Vagina (tissue), 2 donors: ENCODE results near the gene NHERF2. TPM values are rescaled to one million over a fixed set of nuclear protein-coding genes. Genes with fewer than 3 reads are reported as not detected.
"Not testable (repeated sequence)": the region's sequence is repeated elsewhere in the genome, so short reads cannot be mapped to it uniquely, and the experiment has no call there.

Experiments used
- DNase-seq, 2 donors: peaks; one replicate each; pipeline ENCODE4 v3.0.0-alpha.2; 2017; ENCODE audit errors: extremely low spot score in 2 of 2
- H3K27ac ChIP-seq: fragments of 200-600 bp; sonication (generic); one replicate; pipeline ENCODE4 v1.5.1; 2019
- H3K27me3 ChIP-seq: fragments of 200-600 bp; sonication (generic); one replicate; pipeline ENCODE4 v1.5.1; 2019
- H3K36me3 ChIP-seq, 2 donors: fragments of 200-600 bp; sonication (generic); one replicate each; pipeline ENCODE4 v1.5.1; 2017 to 2019
- H3K4me1 ChIP-seq: fragments of 200-600 bp; sonication (generic); one replicate; pipeline ENCODE4 v1.5.1; 2019
- H3K4me3 ChIP-seq, 2 donors: fragments of 200-600 bp; sonication (generic); 1 replicate in 1 of 2; 2 replicates in 1 of 2; pipeline ENCODE4 v1.5.1; 2016 to 2019
- H3K9me3 ChIP-seq: fragments of 200-600 bp; sonication (generic); one replicate; pipeline ENCODE4 v1.5.1; 2019
- POLR2A ChIP-seq, 2 donors: fragments of 450-650 bp; IDR thresholded peaks; one replicate each; pipeline ENCODE4 v1.6.1; 2017; ENCODE audit warnings: antibody characterized with exemption in 2 of 2, mild to moderate bottlenecking in 2 of 2, moderate library complexity in 2 of 2
- POLR2AphosphoS5 ChIP-seq, 2 donors: sonication (generic); formaldehyde crosslinking; IDR thresholded peaks; one replicate each; pipeline ENCODE4 v1.9.0; 2017; ENCODE audit warnings: antibody characterized with exemption in 2 of 2, mild to moderate bottlenecking in 2 of 2, low read depth in 1 of 2; ENCODE audit not compliant: insufficient read depth in 1 of 2
- intact Hi-C: fragments of 100-400 bp; cut with DNase I; formaldehyde crosslinking; loops from one replicate; pipeline ENCODE4 v1.15.1; 2023
- total RNA-seq: library from RNA; depleted of rRNA; stranded (reverse); fragments of >200 nt; gene quantifications from one replicate; pipeline ENCODE4 v1.2.3, GENCODE V29; 2016
- TF ChIP-seq, protein P1 (sequence below), 3 experiments: fragments of 450-650 bp in 2 of 3; fragments of 200-600 bp in 1 of 3; sonication (generic) in 1 of 3; IDR thresholded peaks; one replicate each; pipeline ENCODE4 v1.5.1; 2017 to 2019; ENCODE audit warnings: antibody characterized with exemption in 3 of 3, mild to moderate bottlenecking in 2 of 3, moderate library complexity in 2 of 3

Gene NHERF2
- total RNA-seq, 1 donor from 2014 or later: 44.7 TPM

- H3K36me3 ChIP-seq: no peaks in the 10 kb centered on the region
Observed at GRCh38 chr16:2032285-2033056, 5.8 kb downstream of the NHERF2 start.

GRCh38 chr16:2033057-2033908 is 6.6 kb downstream of the NHERF2 start:
- Histone ChIP-seq H3K4me1 (peaks cover 92% of the 10 kb centered on the region), H3K27me3 (no peaks in the 10 kb centered on the region), H3K36me3 (no peaks in the 10 kb centered on the region), H3K27ac (peak overlapping the region; percentile 89), H3K4me3 (peak overlapping the region; percentile 35 to 41), H3K9me3 (no peaks in the 10 kb centered on the region)
- intact Hi-C loops: no loop called here
- DNase-seq: no peak
- no peak for TF ChIP-seq POLR2A (IDR thresholded peaks at IDR 0.05)
- TF ChIP-seq POLR2AphosphoS5 (IDR thresholded peaks at IDR 0.05; ENCODE audit: insufficient read depth in 1 of 2, low read depth in 1 of 2): peak in 1 of 2 donors; percentile 71

More at GRCh38 chr16:2032285-2033056, 5.8 kb downstream of the NHERF2 start:
- TF ChIP-seq POLR2A (IDR thresholded peaks at IDR 0.05) (no peak), POLR2AphosphoS5 (IDR thresholded peaks at IDR 0.05; ENCODE audit: insufficient read depth in 1 of 2, low read depth in 1 of 2) (peak in 1 of 2 donors; percentile 26)
- TF ChIP-seq, protein P1, sequence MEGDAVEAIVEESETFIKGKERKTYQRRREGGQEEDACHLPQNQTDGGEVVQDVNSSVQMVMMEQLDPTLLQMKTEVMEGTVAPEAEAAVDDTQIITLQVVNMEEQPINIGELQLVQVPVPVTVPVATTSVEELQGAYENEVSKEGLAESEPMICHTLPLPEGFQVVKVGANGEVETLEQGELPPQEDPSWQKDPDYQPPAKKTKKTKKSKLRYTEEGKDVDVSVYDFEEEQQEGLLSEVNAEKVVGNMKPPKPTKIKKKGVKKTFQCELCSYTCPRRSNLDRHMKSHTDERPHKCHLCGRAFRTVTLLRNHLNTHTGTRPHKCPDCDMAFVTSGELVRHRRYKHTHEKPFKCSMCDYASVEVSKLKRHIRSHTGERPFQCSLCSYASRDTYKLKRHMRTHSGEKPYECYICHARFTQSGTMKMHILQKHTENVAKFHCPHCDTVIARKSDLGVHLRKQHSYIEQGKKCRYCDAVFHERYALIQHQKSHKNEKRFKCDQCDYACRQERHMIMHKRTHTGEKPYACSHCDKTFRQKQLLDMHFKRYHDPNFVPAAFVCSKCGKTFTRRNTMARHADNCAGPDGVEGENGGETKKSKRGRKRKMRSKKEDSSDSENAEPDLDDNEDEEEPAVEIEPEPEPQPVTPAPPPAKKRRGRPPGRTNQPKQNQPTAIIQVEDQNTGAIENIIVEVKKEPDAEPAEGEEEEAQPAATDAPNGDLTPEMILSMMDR (IDR thresholded peaks at IDR 0.05): no peak
- peak overlapping the region; percentile 89 for H3K27ac ChIP-seq
- no peaks in the 10 kb centered on the region for H3K9me3 ChIP-seq
- no peaks in the 10 kb centered on the region for H3K27me3 ChIP-seq
- H3K4me1 ChIP-seq: peaks cover 92% of the 10 kb centered on the region
- intact Hi-C loops: no loop called here
- peak overlapping the region; percentile 35 to 41 for H3K4me3 ChIP-seq
- no peak for DNase-seq

DNA sequence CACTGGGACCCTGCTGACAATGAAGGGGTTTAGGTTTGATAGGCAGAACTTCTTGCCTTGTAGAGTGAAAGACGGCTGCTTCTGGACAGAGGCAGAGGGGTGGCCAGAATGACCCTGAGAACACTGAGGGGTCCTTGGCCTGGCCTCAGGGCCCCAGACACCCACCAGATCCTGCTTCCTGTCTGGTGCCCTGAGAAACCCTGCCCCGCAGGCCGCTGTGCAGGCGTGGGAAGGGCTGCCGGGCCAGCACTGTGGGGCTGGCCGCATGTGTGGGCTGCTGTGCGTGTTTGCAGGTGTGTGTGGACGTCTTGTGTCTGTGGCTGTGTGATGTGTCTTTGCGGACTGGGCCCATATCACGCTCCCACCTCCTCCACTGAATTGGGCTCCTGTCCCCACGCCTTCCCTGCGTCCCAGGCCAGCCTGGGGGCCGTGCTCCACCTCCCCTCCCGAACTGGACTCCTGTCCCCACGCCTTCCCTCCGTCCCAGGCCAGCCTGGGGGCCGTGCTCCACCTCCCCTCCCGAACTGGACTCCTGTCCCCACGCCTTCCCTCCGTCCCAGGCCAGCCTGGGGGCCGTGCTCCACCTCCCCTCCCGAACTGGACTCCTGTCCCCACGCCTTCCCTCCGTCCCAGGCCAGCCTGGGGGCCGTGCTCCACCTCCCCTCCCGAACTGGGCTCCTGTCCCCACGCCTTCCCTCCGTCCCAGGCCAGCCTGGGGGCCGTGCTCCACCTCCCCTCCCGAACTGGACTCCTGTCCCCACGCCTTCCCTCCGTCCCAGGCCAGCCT is 7.4 kb downstream of the NHERF2 start:
- Histone ChIP-seq H3K4me1 (peaks cover 93% of the 10 kb centered on the region), H3K4me3 (peak overlapping the region; percentile 35 to 41), H3K27ac (peak overlapping the region; percentile 91)
- intact Hi-C loops, H3K9me3 ChIP-seq, H3K27me3 ChIP-seq, H3K36me3 ChIP-seq, DNase-seq: not testable (repeated sequence)

- no peak for DNase-seq
- intact Hi-C loops: no loop called here
- TF ChIP-seq POLR2A (IDR thresholded peaks at IDR 0.05) (no peak), POLR2AphosphoS5 (IDR thresholded peaks at IDR 0.05; ENCODE audit: insufficient read depth in 1 of 2, low read depth in 1 of 2) (no peak)
- TF ChIP-seq, protein P1 (IDR thresholded peaks at IDR 0.05): no peak
- peak overlapping the region; percentile 91 for H3K27ac ChIP-seq
- H3K4me1 ChIP-seq: peaks cover 93% of the 10 kb centered on the region
- no peaks in the 10 kb centered on the region for H3K27me3 ChIP-seq
- peak overlapping the region in 1 of 2 donors; percentile 23 for H3K4me3 ChIP-seq
- H3K9me3 ChIP-seq: no peaks in the 10 kb centered on the region
- H3K36me3 ChIP-seq: no peaks in the 10 kb centered on the region
Observed at GRCh38 chr16:2034696-2035430, 8.2 kb downstream of the NHERF2 start.

- peaks cover 94% of the 10 kb centered on the region for H3K4me1 ChIP-seq
- H3K36me3 ChIP-seq: no peaks in the 10 kb centered on the region
- no peak for DNase-seq
- H3K27me3 ChIP-seq: no peaks in the 10 kb centered on the region
- intact Hi-C loops: no loop called here
- H3K9me3 ChIP-seq: no peaks in the 10 kb centered on the region
- peak overlapping the region; percentile 23 to 40 for H3K4me3 ChIP-seq
- peak in 1 of 2 donors; percentile 71 for TF ChIP-seq POLR2AphosphoS5 (IDR thresholded peaks at IDR 0.05; ENCODE audit: insufficient read depth in 1 of 2, low read depth in 1 of 2)
- TF ChIP-seq, protein P1 (IDR thresholded peaks at IDR 0.05): no peak
- no peak for TF ChIP-seq POLR2A (IDR thresholded peaks at IDR 0.05)
- H3K27ac ChIP-seq: peak overlapping the region; percentile 91
Observed at GRCh38 chr16:2035431-2036199, 8.9 kb downstream of the NHERF2 start.
